GM19240 (cell line): ENCODE measurements around the gene ADGRG4.

Source experiments
- DNase-seq: peaks from one replicate; pipeline ENCODE4 v3.0.0; 2011; ENCODE audit warnings: low spot score; ENCODE audit not compliant: insufficient read length

Gene ADGRG4

GRCh38 chrX:136464589-136464988 lies 163.8 kb downstream of the ADGRG4 start:
- DNase-seq: no peak
